Adrenal gland (tissue), 12 donors: ENCODE results near the gene MAML3. TPM values are rescaled to one million over a fixed set of nuclear protein-coding genes. Genes with fewer than 3 reads are reported as not detected.

Experiments used
- DNase-seq, 7 donors: peaks; one replicate each; pipeline ENCODE4 v3.0.0-alpha.2; 2019 to 2020
- H3K27ac ChIP-seq, 5 donors: fragments of 200-600 bp; sonication (generic) in 4 of 5; 1 replicate in 3 of 5; 2 replicates in 2 of 5; pipeline versions ENCODE4 v1.5.1 to v1.8.0; 2016 to 2020; ENCODE audit warnings: mild to moderate bottlenecking in 1 of 5
- H3K27me3 ChIP-seq: fragments of 200-600 bp; 2 replicates; pipeline ENCODE4 v1.8.0; 2021
- H3K36me3 ChIP-seq, 2 donors: fragments of 200-600 bp; replicated peaks in 1 of 2; 1 replicate in 1 of 2; 2 replicates in 1 of 2; pipeline versions ENCODE4 v1.5.1 to v1.8.0; 2018 to 2022
- H3K4me1 ChIP-seq, 2 donors: fragments of 200-600 bp; replicated peaks in 1 of 2; 1 replicate in 1 of 2; 2 replicates in 1 of 2; pipeline versions ENCODE4 v1.5.1 to v1.8.0; 2018 to 2021
- H3K4me3 ChIP-seq, 4 donors: fragments of 200-600 bp; sonication (generic) in 3 of 4; one replicate each; pipeline ENCODE4 v1.5.1; 2016 to 2018
- H3K9me3 ChIP-seq, 3 donors: fragments of 200-600 bp; sonication (generic) in 1 of 3; replicated peaks in 1 of 3; 1 replicate in 2 of 3; 2 replicates in 1 of 3; pipeline versions ENCODE4 v1.5.1 to v1.8.0; 2016 to 2021
- POLR2A ChIP-seq, 2 donors: fragments of 450-650 bp; IDR thresholded peaks; one replicate each; pipeline ENCODE4 v1.6.1; 2017; ENCODE audit warnings: antibody characterized with exemption in 2 of 2, mild to moderate bottlenecking in 2 of 2, moderate library complexity in 1 of 2
- WGBS, 4 donors: extraction: QIAGEN DNeasy Blood & Tissue Kit in 2 of 4; methylation state at CpG; one replicate each; pipeline versions ENCODE4 v1.1.5 to v1.1.7; 2013 to 2017; 5-methylcytosine and 5-hydroxymethylcytosine counted together
- intact Hi-C, 2 donors: fragments of 100-400 bp; cut with DNase I; formaldehyde crosslinking; loops; one replicate each; pipeline versions ENCODE4 v1.14.1 to v1.15.0; 2022 to 2023
- polyA plus RNA-seq, 3 donors: library from polyadenylated mRNA; stranded (reverse); fragments of 200-250 nt in 2 of 3; fragments of 350-450 nt in 1 of 3; fragmentation: Illumina TruSeq in 1 of 3; extraction: RNeasy Lipid Tissue Mini Kit (QIAGEN cat#74804) in 1 of 3; gene quantifications; one replicate each; pipeline ENCODE4 v1.2.3, GENCODE V29; 2013 to 2014
- total RNA-seq, 9 donors: library from RNA; depleted of rRNA in 4 of 9; stranded (reverse); fragments of >200 nt in 4 of 9; fragments of 120-200 nt in 1 of 9; fragmentation: NEBNext Ultra II Directional in 1 of 9; extraction: Animal tissue kit (Norgen Biotek cat#: 25700) in 1 of 9; gene quantifications; one replicate each; pipeline versions ENCODE4 v1.1.0 to v1.2.4, GENCODE V29; 2013 to 2023
- TF ChIP-seq, protein P1 (sequence below), 6 experiments: fragments of 450-650 bp in 4 of 6; fragments of 200-600 bp in 2 of 6; sonication (generic) in 1 of 6; IDR thresholded peaks; 1 replicate in 5 of 6; 2 replicates in 1 of 6; pipeline versions ENCODE4 v1.5.1 to v1.8.0; 2016 to 2021; ENCODE audit warnings: antibody characterized with exemption in 6 of 6, mild to moderate bottlenecking in 2 of 6, moderate library complexity in 1 of 6
- donor health status: healthy with polysubstance abuse.
- donor health status: Bipolar disorder and iron deficiency.
- donor health status: DM: yes; HTN: yes; CAD: no.
- donor health status: DM: no; HTN: no; CAD: no.
- donor health status: DM: no; HTN: no; CAD: no.
- donor health status: DM: yes; HTN: yes; CAD: no.

The MAML3 gene
- total and polyA plus RNA-seq, 12 donors = 2.0 to 15.9 (median 8.4) TPM

DNA sequence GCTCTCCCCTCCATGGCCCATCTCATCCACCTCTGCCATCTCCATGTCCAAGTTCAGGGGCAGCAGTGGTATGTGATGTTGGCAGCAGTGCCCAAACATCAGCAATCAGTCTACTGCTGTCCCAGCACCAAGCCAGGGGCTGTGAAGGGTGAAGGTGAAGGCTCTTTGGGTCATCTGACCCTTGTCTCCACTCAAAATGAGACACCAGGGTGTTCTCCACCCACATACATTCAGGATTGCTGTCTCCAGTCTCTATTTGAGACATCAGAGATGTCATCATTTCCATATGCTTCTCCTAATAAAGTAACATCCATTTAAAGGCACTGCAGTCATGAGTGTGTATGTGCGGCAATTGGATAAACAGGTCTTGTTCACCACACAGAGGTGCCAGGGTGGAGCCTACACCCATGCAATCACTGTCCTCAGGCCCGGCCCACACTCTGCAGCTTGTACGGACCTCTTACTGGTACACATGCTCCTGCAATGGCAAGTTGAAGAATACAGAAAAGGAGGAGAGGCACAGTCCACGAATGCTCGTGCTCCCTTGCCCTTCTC, 22.2 kb downstream of the MAML3 start:
- H3K27ac ChIP-seq = no peak overlapping the region
- H3K27me3 ChIP-seq = no peaks in the 10 kb centered on the region
- peaks cover 0 to 4% of the 10 kb centered on the region in 2 donors for H3K4me1 ChIP-seq
- WGBS, 4 donors = 94 to 100% (median 95%) methylated on average over 5 of the region's 5 CpGs
- H3K9me3 ChIP-seq = no peaks in the 10 kb centered on the region
- intact Hi-C loops = loop anchor here in 1 of 2 donors (10.0 kb wide), 1 partner anchor 77 kb away; no protein-coding TSS in a partner anchor
- no peak for DNase-seq
- TF ChIP-seq, protein P1, sequence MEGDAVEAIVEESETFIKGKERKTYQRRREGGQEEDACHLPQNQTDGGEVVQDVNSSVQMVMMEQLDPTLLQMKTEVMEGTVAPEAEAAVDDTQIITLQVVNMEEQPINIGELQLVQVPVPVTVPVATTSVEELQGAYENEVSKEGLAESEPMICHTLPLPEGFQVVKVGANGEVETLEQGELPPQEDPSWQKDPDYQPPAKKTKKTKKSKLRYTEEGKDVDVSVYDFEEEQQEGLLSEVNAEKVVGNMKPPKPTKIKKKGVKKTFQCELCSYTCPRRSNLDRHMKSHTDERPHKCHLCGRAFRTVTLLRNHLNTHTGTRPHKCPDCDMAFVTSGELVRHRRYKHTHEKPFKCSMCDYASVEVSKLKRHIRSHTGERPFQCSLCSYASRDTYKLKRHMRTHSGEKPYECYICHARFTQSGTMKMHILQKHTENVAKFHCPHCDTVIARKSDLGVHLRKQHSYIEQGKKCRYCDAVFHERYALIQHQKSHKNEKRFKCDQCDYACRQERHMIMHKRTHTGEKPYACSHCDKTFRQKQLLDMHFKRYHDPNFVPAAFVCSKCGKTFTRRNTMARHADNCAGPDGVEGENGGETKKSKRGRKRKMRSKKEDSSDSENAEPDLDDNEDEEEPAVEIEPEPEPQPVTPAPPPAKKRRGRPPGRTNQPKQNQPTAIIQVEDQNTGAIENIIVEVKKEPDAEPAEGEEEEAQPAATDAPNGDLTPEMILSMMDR (IDR thresholded peaks at IDR 0.05) = no peak
- no peak for TF ChIP-seq POLR2A (IDR thresholded peaks at IDR 0.05)
- no peaks in the 10 kb centered on the region for H3K36me3 ChIP-seq
- H3K4me3 ChIP-seq = no peak overlapping the region

DNA sequence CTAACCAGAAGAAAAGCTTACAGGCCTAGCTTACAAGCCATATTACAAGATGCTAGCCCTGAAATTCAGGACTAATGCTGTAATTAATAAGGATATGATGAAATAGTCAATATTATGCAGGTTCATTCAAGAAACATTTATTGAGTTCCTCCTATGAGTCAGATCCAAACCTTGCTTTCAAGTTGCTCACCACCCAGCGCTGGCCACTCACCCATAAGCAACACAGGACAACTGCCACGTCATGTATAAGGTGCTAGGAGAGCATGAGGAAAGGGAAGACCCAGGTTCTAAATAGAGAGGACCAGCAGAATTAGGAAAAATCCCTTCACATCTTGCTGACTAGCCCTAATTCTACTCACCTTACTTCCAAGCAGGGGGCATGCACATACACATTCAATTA, 23.3 kb downstream of the MAML3 start:
- Histone ChIP-seq H3K27ac (no peak overlapping the region), H3K4me1 (no peaks in the 10 kb centered on the region), H3K36me3 (no peaks in the 10 kb centered on the region), H3K27me3 (no peaks in the 10 kb centered on the region), H3K9me3 (no peaks in the 10 kb centered on the region), H3K4me3 (no peak overlapping the region)
- intact Hi-C loops = loop anchor here in 1 of 2 donors (10.0 kb wide), 1 partner anchor 76 kb away; no protein-coding TSS in a partner anchor
- 54 to 97% (median 74%) methylated on average over 2 of the region's 2 CpGs for WGBS, 4 donors
- TF ChIP-seq, protein P1 (IDR thresholded peaks at IDR 0.05) = no peak
- TF ChIP-seq POLR2A (IDR thresholded peaks at IDR 0.05) = no peak
- peak in 2 of 7 donors; percentile 18 to 25 for DNase-seq

DNA sequence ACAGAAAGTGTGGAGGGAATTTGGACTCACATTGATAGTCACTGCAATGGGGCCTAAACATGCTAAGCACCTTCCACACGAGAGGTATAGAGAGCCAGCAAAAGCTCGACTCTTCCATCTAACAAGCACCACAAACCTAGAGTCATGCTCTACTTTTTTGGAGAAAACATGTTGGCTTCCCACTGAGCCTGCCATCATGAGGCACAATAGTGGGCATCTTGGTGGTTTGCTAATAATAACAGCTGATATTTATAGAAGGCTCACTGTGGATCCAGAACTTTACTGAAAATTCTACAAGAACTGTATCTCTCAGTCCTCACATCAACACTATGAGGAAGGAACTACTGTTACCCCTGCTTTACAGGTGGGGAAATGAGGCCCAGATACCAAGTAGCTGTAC, 26.6 kb downstream of the MAML3 start:
- Histone ChIP-seq H3K4me3 (no peak overlapping the region), H3K4me1 (no peaks in the 10 kb centered on the region), H3K36me3 (no peaks in the 10 kb centered on the region), H3K27ac (no peak overlapping the region), H3K27me3 (no peaks in the 10 kb centered on the region), H3K9me3 (no peaks in the 10 kb centered on the region)
- intact Hi-C loops = no loop called here
- WGBS, 4 donors = 92 to 100% (median 96%) methylated on average over 2 of the region's 2 CpGs
- TF ChIP-seq, protein P1 (IDR thresholded peaks at IDR 0.05) = no peak
- TF ChIP-seq POLR2A (IDR thresholded peaks at IDR 0.05) = no peak
- DNase-seq = no peak

DNA sequence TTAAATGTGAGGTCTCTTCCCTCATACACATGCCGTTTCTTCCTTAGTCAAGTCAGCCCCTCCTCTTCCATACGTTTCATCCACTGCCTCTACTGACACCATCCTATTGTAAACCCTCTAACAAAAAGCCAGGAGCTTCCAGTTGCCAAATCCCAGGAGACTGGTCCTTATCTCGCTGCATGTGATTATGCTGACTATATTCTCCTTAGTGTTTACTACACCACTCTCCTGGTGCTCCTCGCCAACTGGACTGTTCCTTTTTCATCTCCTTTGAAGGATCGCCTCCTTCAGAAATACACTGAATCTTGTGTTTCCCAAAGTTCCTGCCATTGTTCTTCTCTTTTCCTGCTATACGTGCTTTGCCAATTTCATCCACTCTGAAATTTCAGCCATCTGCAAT, 27.7 kb downstream of the MAML3 start:
- intact Hi-C loops = no loop called here
- 85 to 90% (median 88%) methylated on average over 6 of the region's 6 CpGs for WGBS, 4 donors
- no peak for DNase-seq
- Histone ChIP-seq H3K27me3 (no peaks in the 10 kb centered on the region), H3K9me3 (no peaks in the 10 kb centered on the region), H3K27ac (no peak overlapping the region), H3K36me3 (no peaks in the 10 kb centered on the region), H3K4me3 (no peak overlapping the region), H3K4me1 (no peaks in the 10 kb centered on the region)
- TF ChIP-seq POLR2A (IDR thresholded peaks at IDR 0.05) = no peak
- TF ChIP-seq, protein P1 (IDR thresholded peaks at IDR 0.05) = no peak
